GM19025 (cell line): ENCODE data around the gene HSD17B7.
"Not testable (repeated sequence)": the region's sequence is repeated elsewhere in the genome, so short reads cannot be mapped to it uniquely, and the experiment has no call there.

ENCODE experiments used
- ATAC-seq: cut with Tn5 transposase; IDR thresholded peaks from one replicate; pipeline ENCODE4 v1.9.1; 2021; ENCODE audit warnings: mild to moderate bottlenecking, low read depth, moderate library complexity; ENCODE audit not compliant: unreplicated experiment

HSD17B7 gene

DNA sequence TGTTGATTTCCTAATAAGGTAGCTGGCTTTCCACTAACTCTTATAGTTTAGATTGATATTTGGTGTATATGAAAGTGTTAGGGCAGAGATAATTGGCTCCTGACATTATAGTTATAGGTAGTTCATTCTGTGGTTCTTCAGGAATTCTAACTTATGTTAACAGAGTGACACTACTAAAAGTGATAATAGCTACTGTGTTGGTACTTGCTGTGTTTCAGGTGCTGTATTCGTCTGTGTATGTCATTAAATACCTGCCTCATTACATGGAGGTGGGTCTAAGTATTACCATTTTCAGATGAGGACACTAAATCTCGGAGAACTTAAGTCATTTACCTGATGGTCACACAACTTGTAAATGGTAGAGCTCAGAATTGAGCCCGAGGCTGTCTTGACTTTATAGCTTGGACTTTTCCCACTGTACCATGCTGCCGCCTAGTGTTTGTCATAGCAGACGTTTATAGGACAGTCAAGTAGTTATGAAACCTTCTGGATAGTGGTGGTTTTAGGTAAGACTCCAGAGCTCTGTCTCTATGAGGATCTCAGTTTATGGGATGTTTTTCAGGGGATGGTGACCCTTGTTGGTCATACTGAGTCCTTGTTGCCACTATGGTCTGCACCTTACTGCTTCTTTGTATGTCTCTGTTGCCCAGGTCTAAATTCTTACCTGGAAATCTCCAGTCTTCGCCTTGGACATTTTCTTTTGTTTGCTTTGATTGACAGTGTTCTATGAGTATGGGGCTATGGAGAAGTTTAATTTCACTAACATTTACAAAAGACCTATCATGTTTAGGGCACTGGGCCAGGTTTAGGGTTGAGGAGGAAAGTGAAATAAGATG is 9.7 kb downstream of the HSD17B7 start:
- not testable (repeated sequence) for ATAC-seq

DNA sequence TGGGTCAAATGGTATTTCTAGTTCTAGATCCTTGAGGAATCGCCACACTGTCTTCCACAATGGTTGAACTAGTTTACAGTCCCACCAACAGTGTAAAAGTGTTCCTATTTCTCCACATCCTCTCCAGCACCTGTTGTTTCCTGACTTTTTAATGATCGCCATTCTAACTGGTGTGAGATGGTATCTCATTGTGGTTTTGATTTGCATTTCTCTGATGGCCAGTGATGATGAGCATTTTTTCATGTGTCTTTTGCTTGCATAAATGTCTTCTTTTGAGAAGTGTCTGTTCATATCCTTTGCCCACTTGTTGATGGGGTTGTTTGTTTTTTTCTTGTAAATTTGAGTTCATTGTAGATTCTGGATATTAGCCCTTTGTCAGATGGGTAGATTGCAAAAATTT is 17.0 kb downstream of the HSD17B7 start:
- not testable (repeated sequence) for ATAC-seq

DNA sequence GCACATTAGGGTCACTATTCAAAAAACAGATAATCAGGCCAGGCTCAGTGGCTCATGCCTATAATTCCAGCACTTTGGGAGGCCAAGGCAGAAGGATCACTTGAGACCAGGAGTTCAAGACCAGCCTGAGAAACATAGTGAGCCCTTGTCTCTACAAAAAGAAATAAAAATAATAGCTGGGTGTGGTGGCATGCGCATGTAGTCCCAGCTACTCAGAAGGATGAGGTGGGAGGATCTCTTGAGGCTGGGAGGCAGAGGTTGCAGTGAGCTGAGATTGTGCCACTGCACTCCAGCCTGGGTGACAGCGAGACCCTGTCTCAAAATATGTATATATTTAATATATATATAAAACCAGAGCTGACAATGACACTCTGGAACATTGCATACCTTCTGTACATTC is 21.9 kb downstream of the HSD17B7 start:
- ATAC-seq: not testable (repeated sequence)

- not testable (repeated sequence) for ATAC-seq
These were observed 27.6 kb downstream of the HSD17B7 start for GRCh38 chr1:162818136-162818535.

DNA sequence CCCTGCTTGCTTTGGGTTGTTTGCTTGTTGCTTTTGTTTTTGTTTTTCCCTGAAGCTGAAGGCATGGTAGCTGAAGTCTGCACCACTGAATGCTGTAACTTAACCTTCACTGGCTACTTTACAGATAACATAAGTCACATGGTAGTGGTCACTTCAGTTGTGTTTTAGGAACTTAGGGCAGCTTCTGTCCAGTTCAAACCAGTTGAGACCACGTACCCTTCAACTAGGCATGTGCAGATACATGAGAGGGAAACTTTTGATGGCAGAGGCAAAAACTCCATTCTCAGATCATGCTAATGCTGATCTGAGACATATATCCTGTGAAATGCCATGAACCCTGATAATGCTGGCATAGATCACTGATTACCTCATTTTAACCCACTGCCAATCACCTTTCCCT is 28.2 kb downstream of the HSD17B7 start:
- not testable (repeated sequence) for ATAC-seq

GRCh38 chr1:162822391-162823200 is 32.1 kb downstream of the HSD17B7 start:
- no peak for ATAC-seq

- ATAC-seq: no peak
These were observed 32.7 kb downstream of the HSD17B7 start for GRCh38 chr1:162823231-162823630.

DNA sequence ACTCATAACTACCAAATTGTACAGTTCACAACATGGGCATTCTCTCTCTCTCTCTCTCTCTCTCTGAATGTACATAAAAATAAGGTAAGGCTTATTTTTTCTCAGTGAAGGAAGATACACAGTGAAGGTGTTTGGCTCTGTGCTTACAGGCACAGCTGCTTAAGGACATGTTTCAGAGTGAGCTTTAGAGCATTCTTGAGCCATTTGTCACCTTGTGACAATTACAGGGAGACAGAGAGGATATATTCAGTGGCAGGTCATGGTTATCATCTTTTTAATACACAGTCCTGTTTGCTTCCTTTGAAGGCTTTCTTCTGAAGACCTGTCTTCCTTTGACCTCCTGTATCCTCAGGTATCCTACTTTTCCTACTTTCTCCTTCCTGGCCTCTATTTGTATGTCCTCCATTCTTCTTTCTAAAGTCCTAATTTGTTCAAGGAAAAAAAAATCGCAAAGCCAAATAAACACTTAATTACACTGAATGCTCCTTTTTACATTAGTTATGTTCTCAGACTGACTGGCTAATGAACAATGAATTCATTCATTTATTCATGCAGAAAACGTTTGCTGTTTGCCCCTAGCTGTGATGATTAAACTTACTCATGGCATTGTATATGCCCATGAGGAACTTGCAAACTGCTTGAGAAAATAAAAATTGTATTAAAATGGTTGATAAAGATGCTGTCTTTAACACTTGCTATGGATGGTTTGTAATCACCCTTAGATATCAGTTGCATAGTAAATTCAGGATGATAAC is 33.4 kb downstream of the HSD17B7 start:
- no peak for ATAC-seq

DNA sequence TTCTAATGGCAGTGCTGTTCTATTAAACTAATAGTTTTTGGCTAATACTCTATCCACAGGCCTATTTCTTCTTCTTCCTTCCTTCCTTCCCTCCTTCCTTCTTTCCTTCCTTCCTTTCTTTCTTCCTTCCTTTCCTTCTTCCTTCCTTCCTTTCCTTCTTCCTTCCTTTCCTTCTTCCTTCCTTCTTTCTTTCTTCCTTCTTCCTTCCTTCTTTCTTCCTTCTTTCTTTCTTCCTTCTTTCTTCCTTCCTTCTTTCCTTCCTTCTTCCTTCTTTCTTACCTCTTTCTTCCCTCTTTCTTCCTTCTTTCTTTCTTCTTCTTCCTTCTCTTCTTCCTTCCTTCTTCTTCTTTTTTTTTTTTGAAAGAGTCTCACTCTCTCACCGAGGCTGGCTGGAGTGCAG is 38.8 kb downstream of the HSD17B7 start:
- ATAC-seq: no peak

DNA sequence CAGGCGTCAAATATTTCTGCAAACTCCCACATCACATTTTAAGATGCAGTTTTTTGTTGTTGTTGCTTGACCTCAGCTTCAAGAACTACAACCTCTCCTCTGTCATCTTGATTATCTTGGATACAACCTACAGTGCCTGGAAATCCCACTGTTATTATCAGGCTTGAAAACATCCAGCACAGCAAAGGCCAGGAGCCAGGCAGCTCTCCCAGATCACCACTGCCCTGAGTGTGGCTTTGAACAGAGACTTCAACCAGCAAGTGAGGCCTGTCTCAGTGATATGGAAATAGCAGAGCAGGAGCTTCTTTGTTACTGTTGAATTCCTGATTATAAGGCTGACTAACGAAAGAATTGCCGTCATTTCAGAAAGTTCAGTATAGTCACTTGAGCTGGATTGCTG is 42.0 kb downstream of the HSD17B7 start:
- ATAC-seq: no peak

DNA sequence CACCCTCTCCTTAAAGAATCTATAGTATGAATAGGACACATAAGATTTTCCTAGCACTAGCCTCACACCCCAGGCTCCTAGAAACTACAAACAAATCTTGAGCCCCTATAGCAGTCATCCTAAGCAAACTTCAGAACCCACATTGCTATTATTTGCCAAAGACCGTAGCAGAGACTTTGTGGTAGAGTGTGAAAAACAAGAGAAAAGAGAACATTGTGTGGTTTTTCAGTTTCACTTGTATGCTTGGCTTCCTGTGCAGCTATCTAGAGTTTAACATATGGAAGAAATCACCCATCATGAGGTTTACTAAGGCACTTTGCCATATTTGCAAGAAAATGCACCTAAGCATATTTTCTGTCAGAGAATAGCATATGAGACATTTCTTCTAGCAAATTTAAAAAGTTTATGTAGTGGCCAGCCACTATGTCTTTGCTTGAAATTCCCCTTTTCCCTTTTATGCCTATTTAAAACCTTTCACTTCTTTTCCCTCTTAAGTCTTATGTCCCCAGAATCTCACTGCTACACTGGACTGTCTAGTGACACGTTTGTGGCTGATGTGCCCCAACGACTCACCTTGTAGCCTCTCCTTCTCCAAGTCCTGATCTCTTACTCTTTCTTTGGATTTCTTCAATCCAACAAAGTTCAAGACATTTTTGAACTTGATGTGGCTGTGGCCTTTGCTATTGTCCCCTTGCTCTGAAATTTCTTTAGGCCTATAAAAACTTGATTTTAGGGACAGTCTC is 44.8 kb downstream of the HSD17B7 start:
- peak; percentile 73 for ATAC-seq

GRCh38 chr1:162838863-162839262 is 48.4 kb downstream of the HSD17B7 start:
- no peak for ATAC-seq

GRCh38 chr1:162840250-162840839 is 49.8 kb downstream of the HSD17B7 start:
- ATAC-seq: no peak

- ATAC-seq: no peak
These were observed 53.7 kb downstream of the HSD17B7 start for GRCh38 chr1:162844153-162844552.

- no peak for ATAC-seq
These were observed 56.0 kb downstream of the HSD17B7 start for GRCh38 chr1:162846256-162847212.

- ATAC-seq: no peak
These were observed 57.4 kb downstream of the HSD17B7 start for GRCh38 chr1:162847839-162848453.

DNA sequence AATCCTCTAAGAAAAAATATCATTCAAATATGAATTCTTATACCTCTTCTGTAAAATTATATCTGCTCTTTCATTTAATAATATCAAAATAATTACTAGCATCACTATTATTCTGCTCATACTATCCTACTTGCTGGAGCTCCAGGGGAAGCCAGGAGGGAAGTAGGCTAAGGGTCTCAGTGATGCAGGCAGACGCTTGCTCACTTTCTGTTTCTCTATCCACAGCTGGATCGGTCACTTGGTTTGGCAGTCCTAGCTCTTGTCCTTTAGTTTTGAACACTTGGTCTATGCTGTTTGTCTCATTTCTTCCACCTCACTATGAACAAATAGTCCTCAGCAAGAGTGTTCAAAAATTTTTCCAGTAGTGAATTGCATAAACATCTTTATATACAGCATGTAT is 59.2 kb downstream of the HSD17B7 start:
- no peak for ATAC-seq

DNA sequence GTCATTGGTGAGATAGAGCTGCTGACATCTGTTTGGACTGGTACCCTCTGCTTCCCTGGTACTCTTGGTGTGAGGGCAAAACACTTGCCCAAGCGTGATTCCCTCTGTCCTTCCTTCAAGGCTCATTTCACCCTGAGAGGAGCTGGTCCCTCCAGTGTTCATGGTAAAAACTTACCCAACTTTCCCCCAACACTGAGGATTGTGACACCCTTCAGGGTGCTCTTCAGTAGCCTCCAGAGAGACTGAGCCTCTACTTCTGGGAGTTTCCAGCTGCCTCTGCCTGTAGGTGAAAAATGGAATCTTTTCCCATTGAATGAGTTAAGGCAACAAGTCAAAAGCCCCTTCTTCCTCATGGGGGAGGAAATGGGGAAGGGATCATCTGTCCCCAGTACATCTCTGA is 60.8 kb downstream of the HSD17B7 start:
- no peak for ATAC-seq
